ENCODE data around the gene HNRNPM.
A peak's percentile ranks its signal among the peaks of the same experiment; 100 is the strongest.
"Not testable (repeated sequence)": the region's sequence is repeated elsewhere in the genome, so short reads cannot be mapped to it uniquely, and the experiment has no call there.

HNRNPM gene

GRCh38 chr19:8404391-8405151 is 40.2 kb upstream of the HNRNPM start:
- Mint-ChIP-seq H3K27me3 (no peaks in the 10 kb centered on the region), H3K4me3 (no peak overlapping the region)
- no peak for DNase-seq (ENCODE audit: low spot score in 2 of 2)

GRCh38 chr19:8410718-8411117 is 34.1 kb upstream of the HNRNPM start:
- not testable (repeated sequence) for H3K27ac Mint-ChIP-seq (ENCODE audit: low read depth); H3K4me3 Mint-ChIP-seq; DNase-seq (ENCODE audit: low spot score in 2 of 2); ATAC-seq (replicated peaks; ENCODE audit: extremely low read depth, poor library complexity, severe bottlenecking); H3K9me3 Mint-ChIP-seq; H3K27me3 Mint-ChIP-seq; H3K4me1 Mint-ChIP-seq; H3K36me3 Mint-ChIP-seq (ENCODE audit: insufficient read depth)

More at GRCh38 chr19:8404391-8405151, 40.2 kb upstream of the HNRNPM start:
- Mint-ChIP-seq H3K9me3 (no peaks in the 10 kb centered on the region), H3K36me3 (ENCODE audit: insufficient read depth) (peaks cover 19% of the 10 kb centered on the region), H3K27ac (ENCODE audit: low read depth) (no peak overlapping the region), H3K4me1 (no peaks in the 10 kb centered on the region)
- no peak for ATAC-seq (replicated peaks; ENCODE audit: extremely low read depth, poor library complexity, severe bottlenecking)

- ATAC-seq (replicated peaks; ENCODE audit: extremely low read depth, poor library complexity, severe bottlenecking), result peak; percentile 100
- H3K9me3 Mint-ChIP-seq, result no peaks in the 10 kb centered on the region
- DNase-seq (ENCODE audit: low spot score in 2 of 2), result peak; percentile 86 to 93
- peak within 1 kb of the TSS; percentile 54 for H3K4me3 Mint-ChIP-seq
- H3K36me3 Mint-ChIP-seq (ENCODE audit: insufficient read depth), result peaks cover 3% of the 10 kb centered on the region
- H3K4me1 Mint-ChIP-seq, result no peaks in the 10 kb centered on the region
- no peaks in the 10 kb centered on the region for H3K27me3 Mint-ChIP-seq
- H3K27ac Mint-ChIP-seq (ENCODE audit: low read depth), result no peak within 1 kb of the TSS
Measured at GRCh38 chr19:8412783-8413628, 31.8 kb upstream of the HNRNPM start, which contains the start of gene MARCHF2. Gene MARCHF2, plus strand, starts transcription at chr19:8413305. Its CDS starts 8,536 bp downstream, at chr19:8421841.

GRCh38 chr19:8413629-8413995 is 31.2 kb upstream of the HNRNPM start:
- peaks cover 8% of the 10 kb centered on the region for H3K36me3 Mint-ChIP-seq (ENCODE audit: insufficient read depth)
- no peak overlapping the region for H3K27ac Mint-ChIP-seq (ENCODE audit: low read depth)
- H3K4me1 Mint-ChIP-seq, result no peaks in the 10 kb centered on the region
- no peak for DNase-seq (ENCODE audit: low spot score in 2 of 2)
- ATAC-seq (replicated peaks; ENCODE audit: extremely low read depth, poor library complexity, severe bottlenecking), result no peak
- peak overlapping the region; percentile 54 for H3K4me3 Mint-ChIP-seq
- H3K27me3 Mint-ChIP-seq, result no peaks in the 10 kb centered on the region
- H3K9me3 Mint-ChIP-seq, result no peaks in the 10 kb centered on the region

- Mint-ChIP-seq H3K27me3 (no peaks in the 10 kb centered on the region), H3K9me3 (no peaks in the 10 kb centered on the region), H3K4me1 (no peaks in the 10 kb centered on the region), H3K27ac (ENCODE audit: low read depth) (no peak overlapping the region), H3K4me3 (no peak overlapping the region), H3K36me3 (ENCODE audit: insufficient read depth) (peaks cover 11% of the 10 kb centered on the region)
- no peak for DNase-seq (ENCODE audit: low spot score in 2 of 2)
- ATAC-seq (replicated peaks; ENCODE audit: extremely low read depth, poor library complexity, severe bottlenecking), result no peak
Measured at GRCh38 chr19:8416796-8417195, 28.0 kb upstream of the HNRNPM start.

GRCh38 chr19:8421484-8422461 is 23.0 kb upstream of the HNRNPM start:
- no peaks in the 10 kb centered on the region for H3K9me3 Mint-ChIP-seq
- H3K4me1 Mint-ChIP-seq, result no peaks in the 10 kb centered on the region
- no peak overlapping the region for H3K4me3 Mint-ChIP-seq
- H3K27me3 Mint-ChIP-seq, result no peaks in the 10 kb centered on the region
- H3K27ac Mint-ChIP-seq (ENCODE audit: low read depth), result no peak overlapping the region
- ATAC-seq (replicated peaks; ENCODE audit: extremely low read depth, poor library complexity, severe bottlenecking) (no peak), DNase-seq (ENCODE audit: low spot score in 2 of 2) (no peak)
- H3K36me3 Mint-ChIP-seq (ENCODE audit: insufficient read depth), result peaks cover 18% of the 10 kb centered on the region

- no peaks in the 10 kb centered on the region for H3K4me1 Mint-ChIP-seq
- H3K27me3 Mint-ChIP-seq, result no peaks in the 10 kb centered on the region
- H3K36me3 Mint-ChIP-seq (ENCODE audit: insufficient read depth), result peaks cover 17% of the 10 kb centered on the region
- no peak overlapping the region for H3K4me3 Mint-ChIP-seq
- no peak overlapping the region for H3K27ac Mint-ChIP-seq (ENCODE audit: low read depth)
- ATAC-seq (replicated peaks; ENCODE audit: extremely low read depth, poor library complexity, severe bottlenecking), result no peak
- no peak for DNase-seq (ENCODE audit: low spot score in 2 of 2)
- H3K9me3 Mint-ChIP-seq, result no peaks in the 10 kb centered on the region
Measured at GRCh38 chr19:8423817-8424223, 21.0 kb upstream of the HNRNPM start.

- H3K9me3 Mint-ChIP-seq; ATAC-seq (replicated peaks; ENCODE audit: extremely low read depth, poor library complexity, severe bottlenecking); H3K4me1 Mint-ChIP-seq; DNase-seq (ENCODE audit: low spot score in 2 of 2); H3K27ac Mint-ChIP-seq (ENCODE audit: low read depth); H3K27me3 Mint-ChIP-seq; H3K4me3 Mint-ChIP-seq: not testable (repeated sequence)
- H3K36me3 Mint-ChIP-seq (ENCODE audit: insufficient read depth), result peaks cover 20% of the 10 kb centered on the region
Measured at GRCh38 chr19:8425331-8425730, 19.4 kb upstream of the HNRNPM start.

- Mint-ChIP-seq H3K9me3 (no peaks in the 10 kb centered on the region), H3K4me3 (no peak overlapping the region), H3K27ac (ENCODE audit: low read depth) (no peak overlapping the region)
Measured at GRCh38 chr19:8426283-8426682, 18.5 kb upstream of the HNRNPM start.

GRCh38 chr19:8429044-8429443 is 15.7 kb upstream of the HNRNPM start:
- Mint-ChIP-seq H3K36me3 (ENCODE audit: insufficient read depth) (peaks cover 13% of the 10 kb centered on the region), H3K27ac (ENCODE audit: low read depth) (no peak overlapping the region), H3K9me3 (no peaks in the 10 kb centered on the region), H3K27me3 (no peaks in the 10 kb centered on the region), H3K4me1 (no peaks in the 10 kb centered on the region), H3K4me3 (no peak overlapping the region)
- no peak for ATAC-seq (replicated peaks; ENCODE audit: extremely low read depth, poor library complexity, severe bottlenecking)
- no peak for DNase-seq (ENCODE audit: low spot score in 2 of 2)

More at GRCh38 chr19:8426283-8426682, 18.5 kb upstream of the HNRNPM start:
- no peak for DNase-seq (ENCODE audit: low spot score in 2 of 2)
- peaks cover 19% of the 10 kb centered on the region for H3K36me3 Mint-ChIP-seq (ENCODE audit: insufficient read depth)
- no peak for ATAC-seq (replicated peaks; ENCODE audit: extremely low read depth, poor library complexity, severe bottlenecking)
- no peaks in the 10 kb centered on the region for H3K4me1 Mint-ChIP-seq
- no peaks in the 10 kb centered on the region for H3K27me3 Mint-ChIP-seq

- Mint-ChIP-seq H3K27me3 (no peaks in the 10 kb centered on the region), H3K9me3 (no peaks in the 10 kb centered on the region), H3K36me3 (ENCODE audit: insufficient read depth) (peaks cover 10% of the 10 kb centered on the region), H3K4me1 (no peaks in the 10 kb centered on the region), H3K4me3 (no peak overlapping the region), H3K27ac (ENCODE audit: low read depth) (no peak overlapping the region)
- ATAC-seq (replicated peaks; ENCODE audit: extremely low read depth, poor library complexity, severe bottlenecking) (no peak), DNase-seq (ENCODE audit: low spot score in 2 of 2) (no peak)
Measured at GRCh38 chr19:8429826-8430225, 14.9 kb upstream of the HNRNPM start.

- ATAC-seq (replicated peaks; ENCODE audit: extremely low read depth, poor library complexity, severe bottlenecking) (no peak), DNase-seq (ENCODE audit: low spot score in 2 of 2) (no peak)
- Mint-ChIP-seq H3K36me3 (ENCODE audit: insufficient read depth) (peaks cover 6% of the 10 kb centered on the region), H3K4me3 (no peak overlapping the region), H3K9me3 (no peaks in the 10 kb centered on the region), H3K27me3 (no peaks in the 10 kb centered on the region), H3K27ac (ENCODE audit: low read depth) (peak overlapping the region; percentile 32), H3K4me1 (no peaks in the 10 kb centered on the region)
Measured at GRCh38 chr19:8430650-8431049, 14.1 kb upstream of the HNRNPM start.
